T-cell (primary cell): ENCODE measurements around the gene ACTBL2. TPM values are rescaled to one million over a fixed set of nuclear protein-coding genes. Genes with fewer than 3 reads are reported as not detected.
"Not testable (repeated sequence)": the region's sequence is repeated elsewhere in the genome, so short reads cannot be mapped to it uniquely, and the experiment has no call there.

ENCODE experiments used
- ATAC-seq, 4 experiments: fragments of 200-7000 bp in 3 of 4; fragments of 150-1000 bp in 1 of 4; cut with Tn5 transposase; replicated peaks in 1 of 4; 1 replicate in 3 of 4; 2 replicates in 1 of 4; pipeline ENCODE4 v1.10.0; 2021; ENCODE audit warnings: moderate library complexity in 3 of 4, mild to moderate bottlenecking in 2 of 4, moderate number of reproducible peaks in 1 of 4
- CTCF ChIA-PET, 2 donors: fragments of 300-600 bp; sonication (Branson Sonifier 250); formaldehyde crosslinking; loops; one replicate each; lab custom pipeline; 2022; ENCODE audit warnings: antibody characterized with exemption in 2 of 2; lab: Charles Lee
- POLR2A ChIA-PET, 2 donors: fragments of 300-600 bp; sonication (Branson Sonifier 250); formaldehyde crosslinking; loops; one replicate each; lab custom pipeline; 2022; ENCODE audit warnings: antibody characterized with exemption in 2 of 2; lab: Charles Lee
- DNase-seq, 35 experiments: peaks; one replicate each; pipeline versions ENCODE4 v3.0.0 to v3.0.0-alpha.2; 2013 to 2023
- H3K27ac ChIP-seq: one replicate; pipeline ENCODE4 v1.5.1; 2013; ENCODE audit warnings: low read length
- H3K27me3 ChIP-seq, 2 experiments: replicated peaks in 1 of 2; 1 replicate in 1 of 2; 2 replicates in 1 of 2; pipeline versions ENCODE4 v1.6.1 to v1.7.0; 2013; ENCODE audit warnings: low read length in 1 of 2, mixed read lengths in 1 of 2; ENCODE audit not compliant: control insufficient read depth in 2 of 2, insufficient read depth in 2 of 2; ENCODE audit errors: extremely low read depth in 1 of 2
- H3K36me3 ChIP-seq, 2 donors: 1 replicate in 1 of 2; 2 replicates in 1 of 2; pipeline versions ENCODE4 v1.6.1 to v1.7.0; 2013; ENCODE audit warnings: low read length in 1 of 2; ENCODE audit not compliant: control insufficient read depth in 2 of 2, insufficient read depth in 1 of 2; ENCODE audit errors: extremely low read depth in 1 of 2
- H3K4me1 ChIP-seq, 2 experiments: 1 replicate in 1 of 2; 2 replicates in 1 of 2; pipeline versions ENCODE4 v1.6.1 to v1.7.0; 2013; ENCODE audit warnings: low read length in 2 of 2, mixed read lengths in 1 of 2; ENCODE audit not compliant: insufficient read depth in 2 of 2, control insufficient read depth in 1 of 2; ENCODE audit errors: extremely low read depth in 1 of 2
- H3K4me3 ChIP-seq, 2 donors: 1 replicate in 1 of 2; 2 replicates in 1 of 2; pipeline versions ENCODE4 v1.5.1 to v1.7.0; 2013; ENCODE audit warnings: mild to moderate bottlenecking in 2 of 2, low read length in 1 of 2, moderate library complexity in 1 of 2; ENCODE audit not compliant: control insufficient read depth in 1 of 2; ENCODE audit errors: extremely low read depth in 1 of 2
- H3K9me3 ChIP-seq: 2 replicates; pipeline ENCODE4 v1.7.0; 2013
- H3K27ac Mint-ChIP-seq, 2 donors: one replicate each; pipeline ENCODE4 v1.8.0; 2020 to 2021; ENCODE audit warnings: mild to moderate bottlenecking in 2 of 2, mixed read lengths in 2 of 2
- H3K27me3 Mint-ChIP-seq, 2 donors: one replicate each; pipeline ENCODE4 v1.8.0; 2021 to 2022; ENCODE audit warnings: mixed read lengths in 2 of 2
- H3K36me3 Mint-ChIP-seq: one replicate; pipeline ENCODE4 v1.8.0; 2021; ENCODE audit warnings: mixed read lengths
- H3K4me1 Mint-ChIP-seq, 3 donors: one replicate each; pipeline ENCODE4 v1.8.0; 2020 to 2022; ENCODE audit warnings: mixed read lengths in 3 of 3, mild to moderate bottlenecking in 1 of 3
- H3K4me3 Mint-ChIP-seq, 3 donors: one replicate each; pipeline ENCODE4 v1.8.0; 2020 to 2022; ENCODE audit warnings: mild to moderate bottlenecking in 3 of 3, mixed read lengths in 3 of 3, moderate library complexity in 3 of 3
- H3K9me3 Mint-ChIP-seq, 3 donors: one replicate each; pipeline ENCODE4 v1.8.0; 2020 to 2022; ENCODE audit warnings: mixed read lengths in 3 of 3
- WGBS: methylation state at CpG from one replicate; pipeline ENCODE4 v1.1.5; 2013; ENCODE audit warnings: missing lambda C conversion rate; ENCODE audit not compliant: insufficient coverage; 5-methylcytosine and 5-hydroxymethylcytosine counted together
- total RNA-seq, 35 experiments: library from RNA in 6 of 35; stranded (reverse) in 6 of 35; fragments of 120-200 nt in 1 of 35; gene quantifications; one replicate each; pipeline versions ENCODE4 v1.2.1 to v1.2.4 and lab custom pipeline; 2013 to 2026

The ACTBL2 gene
- total RNA-seq, 5 donors from 2014 or later (not counting 1 experiment from before 2014, with no cell fraction given) = not detected

DNA sequence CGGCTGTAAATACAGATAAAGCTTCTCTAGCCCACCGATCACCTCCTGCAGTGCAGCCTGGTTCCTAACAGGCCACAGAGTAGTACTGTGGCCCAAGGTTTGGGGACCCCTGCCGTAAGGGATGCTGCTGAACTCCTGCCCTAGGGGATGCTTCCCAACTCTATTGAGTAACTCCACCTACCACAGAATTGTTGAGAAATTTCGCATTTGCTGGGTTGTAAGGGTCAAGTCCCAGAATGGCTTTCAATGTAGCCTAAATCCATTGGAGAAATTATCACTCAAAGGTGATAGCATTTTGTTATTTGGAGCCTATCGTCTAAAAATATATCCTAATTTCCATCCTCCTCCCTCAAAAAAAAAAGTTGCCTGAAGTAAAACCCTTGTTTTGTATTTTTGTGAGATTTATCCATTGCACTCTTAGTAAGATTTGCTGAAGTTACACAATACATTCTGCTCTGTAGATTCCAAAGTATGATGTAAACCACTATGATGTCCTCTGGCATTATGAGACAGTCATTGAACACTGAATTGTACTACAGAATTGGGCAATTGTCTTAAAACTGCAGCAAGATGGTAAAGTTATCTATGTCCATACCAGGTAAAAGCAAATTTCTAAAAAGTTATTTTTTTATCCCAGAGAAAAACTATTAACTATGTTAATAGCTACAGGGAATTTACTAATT is 14.0 kb downstream of the ACTBL2 start:
- H3K27ac Mint-ChIP-seq = no peak overlapping the region
- Histone ChIP-seq H3K36me3 (no peaks in the 10 kb centered on the region), H3K4me1 (no peaks in the 10 kb centered on the region), H3K9me3 (no peaks in the 10 kb centered on the region), H3K27me3 (no peaks in the 10 kb centered on the region), H3K27ac (no peak overlapping the region), H3K4me3 (no peak overlapping the region)
- H3K27me3 Mint-ChIP-seq = peaks cover 7 to 11% of the 10 kb centered on the region in 2 donors
- H3K4me1 Mint-ChIP-seq = no peaks in the 10 kb centered on the region
- DNase-seq (no peak), ATAC-seq (no peak)
- H3K9me3 Mint-ChIP-seq = no peaks in the 10 kb centered on the region
- ChIA-PET POLR2A (interaction anchor here in 1 of 2 donors (0.8 kb wide), 1 partner anchor 97 kb away, joined by 3 read pairs; no protein-coding TSS in a partner anchor), CTCF (no interaction called here)
- no peak overlapping the region for H3K4me3 Mint-ChIP-seq
- WGBS = 80% methylated on average over 1 of the region's 5 CpGs
- no peaks in the 10 kb centered on the region for H3K36me3 Mint-ChIP-seq

GRCh38 chr5:57466544-57466943 is 16.1 kb downstream of the ACTBL2 start:
- Mint-ChIP-seq H3K27me3 (peaks cover 7 to 11% of the 10 kb centered on the region in 2 donors), H3K4me3 (no peak overlapping the region)

DNA sequence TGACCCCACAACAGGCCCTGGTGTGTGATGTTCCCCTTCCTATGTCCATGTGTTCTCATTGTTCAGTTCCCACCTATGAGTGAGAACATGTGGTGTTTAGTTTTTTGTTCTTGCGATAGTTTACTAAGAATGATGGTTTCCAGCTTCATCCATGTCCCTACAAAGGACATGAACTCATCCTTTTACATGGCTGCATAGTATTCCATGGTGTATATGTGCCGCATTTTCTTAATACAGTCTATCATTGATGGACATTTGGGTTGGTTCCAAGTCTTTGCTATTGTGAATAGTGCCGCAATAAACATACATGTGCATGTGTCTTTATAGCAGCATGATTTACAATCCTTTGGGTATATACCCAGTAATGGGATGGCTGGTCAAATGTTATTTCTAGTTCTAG is 22.6 kb downstream of the ACTBL2 start:
- H3K27me3 ChIP-seq, H3K9me3 Mint-ChIP-seq, H3K36me3 ChIP-seq, H3K27ac ChIP-seq, H3K27ac Mint-ChIP-seq, CTCF ChIA-PET, POLR2A ChIA-PET, H3K4me3 Mint-ChIP-seq, H3K27me3 Mint-ChIP-seq, H3K4me1 ChIP-seq, H3K4me1 Mint-ChIP-seq, H3K4me3 ChIP-seq, DNase-seq, ATAC-seq, H3K9me3 ChIP-seq, H3K36me3 Mint-ChIP-seq: not testable (repeated sequence)
- WGBS = no CpG with 5 or more reads among the region's 3 CpGs

More at GRCh38 chr5:57466544-57466943, 16.1 kb downstream of the ACTBL2 start:
- Histone ChIP-seq H3K36me3 (no peaks in the 10 kb centered on the region), H3K27ac (no peak overlapping the region), H3K9me3 (no peaks in the 10 kb centered on the region), H3K4me3 (no peak overlapping the region), H3K27me3 (no peaks in the 10 kb centered on the region), H3K4me1 (no peaks in the 10 kb centered on the region)
- no peak for ATAC-seq
- DNase-seq = no peak
- Mint-ChIP-seq H3K36me3 (no peaks in the 10 kb centered on the region), H3K4me1 (no peaks in the 10 kb centered on the region), H3K9me3 (no peaks in the 10 kb centered on the region), H3K27ac (no peak overlapping the region)
- 39% methylated on average over 3 of the region's 3 CpGs for WGBS
- POLR2A ChIA-PET = no interaction called here
- CTCF ChIA-PET = no interaction called here

GRCh38 chr5:57458443-57458842 is 24.2 kb downstream of the ACTBL2 start:
- Mint-ChIP-seq H3K36me3 (no peaks in the 10 kb centered on the region), H3K9me3 (no peaks in the 10 kb centered on the region), H3K27me3 (no peaks in the 10 kb centered on the region), H3K4me1 (no peaks in the 10 kb centered on the region), H3K4me3 (no peak overlapping the region), H3K27ac (no peak overlapping the region)
- CTCF ChIA-PET = no interaction called here
- Histone ChIP-seq H3K27ac (no peak overlapping the region), H3K27me3 (no peaks in the 10 kb centered on the region), H3K4me1 (no peaks in the 10 kb centered on the region), H3K4me3 (no peak overlapping the region), H3K36me3 (no peaks in the 10 kb centered on the region), H3K9me3 (no peaks in the 10 kb centered on the region)
- ATAC-seq (no peak), DNase-seq (no peak)
- POLR2A ChIA-PET = no interaction called here

- no peak overlapping the region for H3K27ac ChIP-seq
- no peaks in the 10 kb centered on the region for H3K27me3 Mint-ChIP-seq
- H3K9me3 Mint-ChIP-seq = no peaks in the 10 kb centered on the region
- WGBS = 79% methylated on average over 5 of the region's 5 CpGs
- H3K4me1 Mint-ChIP-seq = peaks cover 3 to 8% (median 4%) of the 10 kb centered on the region in 3 donors
- H3K27ac Mint-ChIP-seq = no peak overlapping the region
- no peaks in the 10 kb centered on the region for H3K36me3 Mint-ChIP-seq
- ChIA-PET POLR2A (no interaction called here), CTCF (no interaction called here)
- H3K4me1 ChIP-seq = peaks cover 3% of the 10 kb centered on the region in 2 experiments
- H3K36me3 ChIP-seq = no peaks in the 10 kb centered on the region
- no peaks in the 10 kb centered on the region for H3K9me3 ChIP-seq
- no peak overlapping the region for H3K4me3 Mint-ChIP-seq
- H3K27me3 ChIP-seq = no peaks in the 10 kb centered on the region
- ATAC-seq = no peak
- no peak overlapping the region for H3K4me3 ChIP-seq
- no peak for DNase-seq
These were observed 26.0 kb downstream of the ACTBL2 start for GRCh38 chr5:57456531-57457135.

DNA sequence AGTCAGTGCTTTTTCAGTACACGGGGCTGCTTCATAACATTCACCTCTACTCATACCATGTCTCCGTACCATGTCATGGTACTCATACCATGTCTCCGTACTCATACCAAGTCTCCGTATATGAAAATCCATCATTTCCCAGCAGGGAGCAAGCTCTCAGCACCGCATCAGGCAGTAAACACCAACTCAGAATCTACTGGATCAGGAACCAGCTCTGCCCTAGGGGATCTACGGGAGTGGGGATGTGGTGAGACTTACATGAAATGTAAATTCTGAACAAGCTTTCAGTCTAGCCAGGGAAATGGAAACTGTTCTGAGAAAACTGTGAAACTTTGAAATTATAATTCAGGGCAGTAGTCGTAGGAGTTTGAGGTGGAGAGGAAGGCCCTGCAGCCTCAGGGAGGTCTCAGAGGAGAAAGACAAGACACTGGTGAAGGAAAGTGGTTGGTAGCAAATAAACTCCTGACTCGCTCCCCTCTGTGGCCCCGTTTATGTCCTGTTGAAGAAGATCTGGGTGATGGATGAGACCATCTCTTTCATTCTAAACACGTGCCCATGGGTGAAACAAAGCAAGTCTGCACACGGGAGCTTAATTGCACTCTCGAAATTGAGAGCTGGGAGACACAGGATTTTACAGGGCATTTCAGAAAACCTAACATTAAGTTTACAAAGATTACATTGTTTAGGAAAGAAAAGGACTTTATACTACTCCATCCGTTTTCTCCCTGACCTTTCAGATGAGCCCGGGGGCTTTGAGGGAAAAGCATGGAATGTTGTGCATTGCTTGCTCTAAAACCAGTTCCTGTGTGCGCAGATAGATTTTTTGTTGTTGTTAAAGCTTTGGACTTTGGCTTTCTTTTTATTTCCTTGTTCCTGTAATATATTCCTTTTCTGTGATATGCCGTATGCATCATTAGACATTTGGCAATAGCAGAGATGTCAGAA is 26.8 kb downstream of the ACTBL2 start:
- POLR2A ChIA-PET = no interaction called here
- CTCF ChIA-PET = no interaction called here
- no peak overlapping the region for H3K27ac ChIP-seq
- Mint-ChIP-seq H3K27ac (no peak overlapping the region), H3K4me3 (no peak overlapping the region), H3K4me1 (peaks cover 9 to 17% (median 12%) of the 10 kb centered on the region in 3 donors), H3K27me3 (no peaks in the 10 kb centered on the region), H3K36me3 (no peaks in the 10 kb centered on the region), H3K9me3 (no peaks in the 10 kb centered on the region)
- no peak overlapping the region for H3K4me3 ChIP-seq
- ATAC-seq (no peak), DNase-seq (no peak)
- no peaks in the 10 kb centered on the region for H3K36me3 ChIP-seq
- WGBS = 79% methylated on average over 8 of the region's 16 CpGs
- H3K4me1 ChIP-seq = peaks cover 3 to 10% of the 10 kb centered on the region in 2 experiments
- H3K27me3 ChIP-seq = no peaks in the 10 kb centered on the region
- H3K9me3 ChIP-seq = no peaks in the 10 kb centered on the region
